ENCODE data around the gene PDE8A. TPM values are rescaled to one million over a fixed set of nuclear protein-coding genes. Genes with fewer than 3 reads are reported as not detected.

The PDE8A gene
- total and polyA plus RNA-seq, 4 donors = 11.2 to 47.5 (median 16.6) TPM

DNA sequence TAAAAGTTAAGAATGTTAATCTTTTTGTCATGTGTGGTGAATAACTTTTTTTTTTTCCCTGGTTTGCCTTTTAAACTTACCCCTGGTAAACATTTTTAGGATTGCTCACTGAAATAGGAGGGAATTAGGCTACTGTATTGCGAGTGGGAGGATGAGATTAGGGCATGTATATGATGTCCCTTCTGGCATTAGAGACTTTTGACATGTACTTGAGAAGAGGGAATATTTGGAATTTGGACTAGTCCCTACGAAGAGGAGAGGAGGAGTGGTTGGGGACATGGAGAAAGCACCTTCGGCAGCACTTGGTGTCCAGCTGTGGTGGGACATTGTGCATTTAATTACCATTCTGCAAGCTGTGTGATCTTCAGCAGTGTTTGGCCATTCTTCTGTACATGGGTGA, 25.0 kb downstream of the PDE8A start:
- H3K4me1 ChIP-seq (ENCODE audit: control insufficient read depth in 4 of 4, insufficient read depth in 4 of 4, low read length in 3 of 4) = peaks cover 9 to 65% (median 51%) of the 10 kb centered on the region in 4 donors

DNA sequence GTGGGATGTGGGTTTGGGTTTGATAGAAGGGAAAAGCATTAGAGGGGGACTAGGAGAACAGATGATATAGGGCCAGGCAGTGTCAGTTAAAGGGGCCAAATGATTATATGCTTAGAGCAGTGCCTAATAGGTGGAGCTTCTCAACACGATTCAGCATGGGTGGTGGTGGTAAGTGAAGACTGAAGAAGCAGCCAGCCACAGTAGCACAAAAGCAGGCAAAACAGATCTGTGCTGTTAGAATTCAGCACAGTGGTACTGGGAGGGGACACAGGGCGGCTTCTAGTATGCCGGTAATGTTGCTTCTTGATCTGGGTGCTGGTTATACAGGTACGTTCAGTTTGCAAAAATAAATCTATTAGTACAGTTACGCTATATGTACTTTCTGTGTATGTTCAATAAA, 25.5 kb downstream of the PDE8A start:
- no peaks in the 10 kb centered on the region for H3K36me3 ChIP-seq (ENCODE audit: control insufficient read depth in 4 of 4, insufficient read depth in 3 of 4, low read depth in 1 of 4, low read length in 3 of 4)
- TF ChIP-seq, protein P1, sequence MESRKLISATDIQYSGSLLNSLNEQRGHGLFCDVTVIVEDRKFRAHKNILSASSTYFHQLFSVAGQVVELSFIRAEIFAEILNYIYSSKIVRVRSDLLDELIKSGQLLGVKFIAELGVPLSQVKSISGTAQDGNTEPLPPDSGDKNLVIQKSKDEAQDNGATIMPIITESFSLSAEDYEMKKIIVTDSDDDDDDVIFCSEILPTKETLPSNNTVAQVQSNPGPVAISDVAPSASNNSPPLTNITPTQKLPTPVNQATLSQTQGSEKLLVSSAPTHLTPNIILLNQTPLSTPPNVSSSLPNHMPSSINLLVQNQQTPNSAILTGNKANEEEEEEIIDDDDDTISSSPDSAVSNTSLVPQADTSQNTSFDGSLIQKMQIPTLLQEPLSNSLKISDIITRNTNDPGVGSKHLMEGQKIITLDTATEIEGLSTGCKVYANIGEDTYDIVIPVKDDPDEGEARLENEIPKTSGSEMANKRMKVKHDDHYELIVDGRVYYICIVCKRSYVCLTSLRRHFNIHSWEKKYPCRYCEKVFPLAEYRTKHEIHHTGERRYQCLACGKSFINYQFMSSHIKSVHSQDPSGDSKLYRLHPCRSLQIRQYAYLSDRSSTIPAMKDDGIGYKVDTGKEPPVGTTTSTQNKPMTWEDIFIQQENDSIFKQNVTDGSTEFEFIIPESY (IDR thresholded peaks at IDR 0.05) = no peak
- TF ChIP-seq EGR1 (IDR thresholded peaks at IDR 0.05; ENCODE audit: low read depth in 2 of 2) (no peak), RAD21 (IDR thresholded peaks at IDR 0.05) (no peak), HNF4A (conservative IDR thresholded peaks at IDR 0.05) (no peak), FOXA1 (IDR thresholded peaks at IDR 0.05) (no peak), NR2F2 (IDR thresholded peaks at IDR 0.05) (no peak), FOXA2 (IDR thresholded peaks at IDR 0.05) (no peak)
- TF ChIP-seq, protein P2, sequence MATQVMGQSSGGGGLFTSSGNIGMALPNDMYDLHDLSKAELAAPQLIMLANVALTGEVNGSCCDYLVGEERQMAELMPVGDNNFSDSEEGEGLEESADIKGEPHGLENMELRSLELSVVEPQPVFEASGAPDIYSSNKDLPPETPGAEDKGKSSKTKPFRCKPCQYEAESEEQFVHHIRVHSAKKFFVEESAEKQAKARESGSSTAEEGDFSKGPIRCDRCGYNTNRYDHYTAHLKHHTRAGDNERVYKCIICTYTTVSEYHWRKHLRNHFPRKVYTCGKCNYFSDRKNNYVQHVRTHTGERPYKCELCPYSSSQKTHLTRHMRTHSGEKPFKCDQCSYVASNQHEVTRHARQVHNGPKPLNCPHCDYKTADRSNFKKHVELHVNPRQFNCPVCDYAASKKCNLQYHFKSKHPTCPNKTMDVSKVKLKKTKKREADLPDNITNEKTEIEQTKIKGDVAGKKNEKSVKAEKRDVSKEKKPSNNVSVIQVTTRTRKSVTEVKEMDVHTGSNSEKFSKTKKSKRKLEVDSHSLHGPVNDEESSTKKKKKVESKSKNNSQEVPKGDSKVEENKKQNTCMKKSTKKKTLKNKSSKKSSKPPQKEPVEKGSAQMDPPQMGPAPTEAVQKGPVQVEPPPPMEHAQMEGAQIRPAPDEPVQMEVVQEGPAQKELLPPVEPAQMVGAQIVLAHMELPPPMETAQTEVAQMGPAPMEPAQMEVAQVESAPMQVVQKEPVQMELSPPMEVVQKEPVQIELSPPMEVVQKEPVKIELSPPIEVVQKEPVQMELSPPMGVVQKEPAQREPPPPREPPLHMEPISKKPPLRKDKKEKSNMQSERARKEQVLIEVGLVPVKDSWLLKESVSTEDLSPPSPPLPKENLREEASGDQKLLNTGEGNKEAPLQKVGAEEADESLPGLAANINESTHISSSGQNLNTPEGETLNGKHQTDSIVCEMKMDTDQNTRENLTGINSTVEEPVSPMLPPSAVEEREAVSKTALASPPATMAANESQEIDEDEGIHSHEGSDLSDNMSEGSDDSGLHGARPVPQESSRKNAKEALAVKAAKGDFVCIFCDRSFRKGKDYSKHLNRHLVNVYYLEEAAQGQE (IDR thresholded peaks at IDR 0.05) = no peak
- no peak for DNase-seq (ENCODE audit: low spot score)
- no peak overlapping the region for H3K27ac ChIP-seq (ENCODE audit: low read depth in 1 of 2, low read length in 2 of 2)
- H3K4me1 ChIP-seq (ENCODE audit: control insufficient read depth in 4 of 4, insufficient read depth in 4 of 4, low read length in 3 of 4) = peaks cover 9 to 65% (median 51%) of the 10 kb centered on the region in 4 donors
- H3K9ac ChIP-seq (ENCODE audit: low read depth in 1 of 2, low read length in 2 of 2) = no peak overlapping the region
- no peaks in the 10 kb centered on the region for H3K27me3 ChIP-seq (ENCODE audit: control insufficient read depth in 4 of 4, insufficient read depth in 4 of 4, low read length in 3 of 4)
- no peak overlapping the region for H3K4me3 ChIP-seq (ENCODE audit: low read depth in 1 of 3, low read length in 3 of 3)
- WGBS = 85% methylated on average over 5 of the region's 5 CpGs
- no peaks in the 10 kb centered on the region for H3K9me3 ChIP-seq (ENCODE audit: control insufficient read depth in 4 of 4, low read length in 3 of 4)

More for the DNA sequence above, 25.0 kb downstream of the PDE8A start:
- H3K27me3 ChIP-seq (ENCODE audit: control insufficient read depth in 4 of 4, insufficient read depth in 4 of 4, low read length in 3 of 4) = no peaks in the 10 kb centered on the region
- H3K9me3 ChIP-seq (ENCODE audit: control insufficient read depth in 4 of 4, low read length in 3 of 4) = no peaks in the 10 kb centered on the region
- H3K9ac ChIP-seq (ENCODE audit: low read depth in 1 of 2, low read length in 2 of 2) = peak overlapping the region in 1 of 2 donors; percentile 12
- H3K4me3 ChIP-seq (ENCODE audit: low read depth in 1 of 3, low read length in 3 of 3) = no peak overlapping the region
- H3K36me3 ChIP-seq (ENCODE audit: control insufficient read depth in 4 of 4, insufficient read depth in 3 of 4, low read depth in 1 of 4, low read length in 3 of 4) = no peaks in the 10 kb centered on the region
- no peak for DNase-seq (ENCODE audit: low spot score)
- no peak overlapping the region for H3K27ac ChIP-seq (ENCODE audit: low read depth in 1 of 2, low read length in 2 of 2)
- TF ChIP-seq, protein P3, sequence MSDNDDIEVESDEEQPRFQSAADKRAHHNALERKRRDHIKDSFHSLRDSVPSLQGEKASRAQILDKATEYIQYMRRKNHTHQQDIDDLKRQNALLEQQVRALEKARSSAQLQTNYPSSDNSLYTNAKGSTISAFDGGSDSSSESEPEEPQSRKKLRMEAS (IDR thresholded peaks at IDR 0.05) = no peak
- no peak for TF ChIP-seq JUND (IDR thresholded peaks at IDR 0.05)
- no peak for TF ChIP-seq RXRA (IDR thresholded peaks at IDR 0.05)
- no peak for TF ChIP-seq NR2F2 (IDR thresholded peaks at IDR 0.05)
- TF ChIP-seq, protein P4, sequence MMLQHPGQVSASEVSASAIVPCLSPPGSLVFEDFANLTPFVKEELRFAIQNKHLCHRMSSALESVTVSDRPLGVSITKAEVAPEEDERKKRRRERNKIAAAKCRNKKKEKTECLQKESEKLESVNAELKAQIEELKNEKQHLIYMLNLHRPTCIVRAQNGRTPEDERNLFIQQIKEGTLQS (IDR thresholded peaks at IDR 0.05) = no peak
- TF ChIP-seq TAF1 (conservative IDR thresholded peaks at IDR 0.05) = no peak
- no peak for TF ChIP-seq EGR1 (IDR thresholded peaks at IDR 0.05; ENCODE audit: low read depth in 2 of 2)
- WGBS = 77% methylated on average over 3 of the region's 3 CpGs
